Kidney (tissue), 14 donors: Measurements from ENCODE around the gene PRKCE. TPM values are rescaled to one million over a fixed set of nuclear protein-coding genes. Genes with fewer than 3 reads are reported as not detected.

Experiments used
- DNase-seq, 5 donors: peaks; one replicate each; pipeline ENCODE4 v3.0.0-alpha.2; 2013 to 2020
- FAIRE-seq: peaks from 2 replicates; lab custom pipeline; 2012; peaks lifted over from hg19 to GRCh38; lab: Jason Lieb, UNC
- H3K27ac ChIP-seq, 2 donors: one replicate each; pipeline ENCODE4 v1.7.0; 2013; ENCODE audit warnings: low read depth in 2 of 2, low read length in 2 of 2, inconsistent platforms in 1 of 2
- H3K27me3 ChIP-seq: one replicate; pipeline ENCODE4 v1.7.1; 2013; ENCODE audit warnings: low read length, inconsistent platforms; ENCODE audit not compliant: control insufficient read depth, insufficient read depth
- H3K36me3 ChIP-seq, 3 donors: one replicate each; pipeline versions ENCODE4 v1.7.0 to v1.7.1; 2013; ENCODE audit warnings: low read length in 3 of 3, control low read depth in 1 of 3, inconsistent platforms in 1 of 3; ENCODE audit not compliant: insufficient read depth in 3 of 3, control insufficient read depth in 2 of 3
- H3K4me1 ChIP-seq, 3 donors: one replicate each; pipeline versions ENCODE4 v1.7.0 to v1.7.1; 2013; ENCODE audit warnings: low read length in 3 of 3, inconsistent platforms in 1 of 3, low read depth in 1 of 3; ENCODE audit not compliant: control insufficient read depth in 2 of 3, insufficient read depth in 2 of 3
- H3K4me3 ChIP-seq, 3 donors: one replicate each; pipeline versions ENCODE4 v1.7.0 to v1.8.1; 2013; ENCODE audit warnings: low read length in 3 of 3, control low read depth in 1 of 3, inconsistent platforms in 1 of 3
- H3K9ac ChIP-seq, 3 donors: one replicate each; pipeline versions ENCODE4 v1.7.0 to v1.7.1; 2013; ENCODE audit warnings: low read length in 3 of 3, control low read depth in 1 of 3, inconsistent platforms in 1 of 3
- H3K9me3 ChIP-seq, 3 donors: one replicate each; pipeline versions ENCODE4 v1.7.0 to v1.7.1; 2013; ENCODE audit warnings: low read length in 3 of 3, control low read depth in 1 of 3, inconsistent platforms in 1 of 3; ENCODE audit not compliant: control insufficient read depth in 2 of 3, insufficient read depth in 1 of 3
- CTCF ChIP-seq: IDR thresholded peaks from 3 replicates; pipeline ENCODE4 v1.5.1; 2012; ENCODE audit warnings: mild to moderate bottlenecking, moderate library complexity, borderline replicate concordance; ENCODE audit not compliant: insufficient read depth; ENCODE audit errors: extremely low read depth
- intact Hi-C: fragments of 100-400 bp; cut with DNase I; formaldehyde crosslinking; loops from one replicate; pipeline ENCODE4 v1.11.1; 2022
- polyA plus RNA-seq: library from polyadenylated mRNA; stranded (reverse); fragments of 350-450 nt; fragmentation: Illumina TruSeq; extraction: RNeasy Lipid Tissue Mini Kit (QIAGEN cat#74804); gene quantifications from one replicate; pipeline ENCODE4 v1.2.3, GENCODE V29; 2014; ENCODE audit warnings: low read depth, low replicate concordance; ENCODE audit not compliant: insufficient read depth
- total RNA-seq: library from RNA; stranded (reverse); fragmentation: NEBNext Ultra II Directional; extraction: Animal tissue kit (Norgen Biotek cat#: 25700); gene quantifications from one replicate; pipeline ENCODE4 v1.2.1, GENCODE V29; 2021
- donor health status: control.
- donor health status: control.
- donor health status: control.
- donor health status: control.
- donor health status: control.
- donor health status: DM: yes; HTN: yes; CAD: no.
- donor health status: Normal renal cell carcinoma (clear cell type).

The PRKCE gene
- total and polyA plus RNA-seq, 2 donors from 2014 or later, result 11.1 to 27.3 TPM

DNA sequence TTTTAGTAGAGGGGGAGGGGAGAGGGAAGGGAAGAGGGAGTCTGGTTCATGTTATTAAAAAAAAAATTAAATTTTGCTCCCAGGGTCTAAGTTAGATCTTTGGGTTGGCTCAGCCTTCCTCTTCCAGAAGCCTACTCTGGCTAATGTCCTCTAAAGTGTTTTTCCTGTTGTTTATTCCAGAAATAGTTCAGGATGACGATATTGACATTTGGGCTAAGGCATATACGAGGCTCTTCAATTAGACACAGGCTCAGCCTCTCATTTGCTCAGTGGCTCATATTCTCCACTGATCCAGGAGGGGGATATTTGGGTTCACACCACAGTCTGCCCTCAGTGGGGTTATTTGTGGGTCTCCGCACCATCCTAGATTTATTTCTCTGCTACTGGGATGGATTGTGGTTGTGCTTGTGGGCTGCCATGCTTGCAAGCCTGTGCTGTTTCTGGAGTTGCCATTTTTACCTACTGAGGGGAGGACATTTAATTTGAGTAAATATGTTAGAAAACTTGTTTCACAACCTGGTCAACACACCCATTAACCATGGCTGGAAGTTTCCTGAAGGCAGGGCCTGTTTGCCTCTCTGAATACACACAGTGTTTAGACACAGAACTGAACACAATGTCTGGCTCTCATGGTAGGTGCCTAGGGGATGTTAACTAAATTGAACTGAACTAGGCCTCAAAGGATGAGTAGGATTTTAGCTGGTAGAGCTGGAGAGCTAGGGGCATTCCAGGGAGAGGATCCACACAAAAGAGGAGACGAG lies 388.2 kb downstream of the PRKCE start:
- H3K4me3 ChIP-seq, result peak overlapping the region in 1 of 3 donors; percentile 1
- intact Hi-C loops, result no loop called here
- H3K27me3 ChIP-seq, result no peaks in the 10 kb centered on the region
- FAIRE-seq (no peak), DNase-seq (peak in 1 of 5 donors; percentile 10)
- H3K4me1 ChIP-seq, result peaks cover 0 to 35% (median 18%) of the 10 kb centered on the region in 3 donors
- H3K27ac ChIP-seq, result peak overlapping the region; percentile 54 to 71
- no peaks in the 10 kb centered on the region for H3K36me3 ChIP-seq
- H3K9ac ChIP-seq, result no peak overlapping the region
- TF ChIP-seq CTCF, result no peak
- H3K9me3 ChIP-seq, result no peaks in the 10 kb centered on the region

- H3K9ac ChIP-seq, result no peak overlapping the region
- H3K9me3 ChIP-seq, result no peaks in the 10 kb centered on the region
- peaks cover 0 to 35% (median 15%) of the 10 kb centered on the region in 3 donors for H3K4me1 ChIP-seq
- DNase-seq (no peak), FAIRE-seq (peak; percentile 8)
- H3K36me3 ChIP-seq, result no peaks in the 10 kb centered on the region
- intact Hi-C loops, result no loop called here
- no peak for TF ChIP-seq CTCF
- H3K27me3 ChIP-seq, result no peaks in the 10 kb centered on the region
- H3K27ac ChIP-seq, result peak overlapping the region; percentile 54 to 71
- H3K4me3 ChIP-seq, result no peak overlapping the region
These were observed 389.2 kb downstream of the PRKCE start for GRCh38 chr2:46040563-46041155.

GRCh38 chr2:46041434-46041833 lies 390.0 kb downstream of the PRKCE start:
- FAIRE-seq (no peak), DNase-seq (peak in 1 of 5 donors; percentile 53)
- Histone ChIP-seq H3K36me3 (no peaks in the 10 kb centered on the region), H3K9ac (no peak overlapping the region), H3K4me3 (no peak overlapping the region), H3K4me1 (peaks cover 0 to 35% (median 17%) of the 10 kb centered on the region in 3 donors), H3K27ac (peak overlapping the region in 1 of 2 donors; percentile 61), H3K27me3 (no peaks in the 10 kb centered on the region), H3K9me3 (no peaks in the 10 kb centered on the region)
- intact Hi-C loops, result no loop called here
- TF ChIP-seq CTCF, result no peak
